Measurements from ENCODE around the gene TMBIM4.

Gene TMBIM4

DNA sequence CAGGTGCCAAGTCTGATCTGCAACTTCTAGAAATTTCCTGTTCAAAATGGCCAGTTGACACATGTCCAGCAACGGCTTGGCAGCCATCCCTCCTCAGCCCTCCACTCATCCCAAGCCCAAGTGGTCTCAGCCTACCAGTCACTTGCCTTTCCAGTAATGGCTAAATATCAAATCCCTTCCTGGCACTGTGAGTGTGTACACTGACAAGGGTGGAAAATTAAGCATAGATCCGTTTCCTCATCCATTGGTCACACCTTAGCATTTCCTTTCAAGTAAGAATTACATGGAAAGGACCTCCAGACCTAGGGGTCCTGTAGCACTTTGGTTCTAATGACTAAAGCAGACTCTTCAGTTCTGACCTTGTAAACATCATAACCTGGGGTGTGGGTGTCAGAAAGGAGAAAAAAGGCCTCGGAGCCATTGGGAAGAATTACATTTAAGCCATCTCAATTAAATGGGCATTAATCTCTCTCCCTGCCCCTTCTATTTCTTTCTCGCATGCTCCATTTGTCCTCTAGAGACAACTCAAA is 54.7 kb downstream of the TMBIM4 start:
- TF ChIP-seq, protein P1, sequence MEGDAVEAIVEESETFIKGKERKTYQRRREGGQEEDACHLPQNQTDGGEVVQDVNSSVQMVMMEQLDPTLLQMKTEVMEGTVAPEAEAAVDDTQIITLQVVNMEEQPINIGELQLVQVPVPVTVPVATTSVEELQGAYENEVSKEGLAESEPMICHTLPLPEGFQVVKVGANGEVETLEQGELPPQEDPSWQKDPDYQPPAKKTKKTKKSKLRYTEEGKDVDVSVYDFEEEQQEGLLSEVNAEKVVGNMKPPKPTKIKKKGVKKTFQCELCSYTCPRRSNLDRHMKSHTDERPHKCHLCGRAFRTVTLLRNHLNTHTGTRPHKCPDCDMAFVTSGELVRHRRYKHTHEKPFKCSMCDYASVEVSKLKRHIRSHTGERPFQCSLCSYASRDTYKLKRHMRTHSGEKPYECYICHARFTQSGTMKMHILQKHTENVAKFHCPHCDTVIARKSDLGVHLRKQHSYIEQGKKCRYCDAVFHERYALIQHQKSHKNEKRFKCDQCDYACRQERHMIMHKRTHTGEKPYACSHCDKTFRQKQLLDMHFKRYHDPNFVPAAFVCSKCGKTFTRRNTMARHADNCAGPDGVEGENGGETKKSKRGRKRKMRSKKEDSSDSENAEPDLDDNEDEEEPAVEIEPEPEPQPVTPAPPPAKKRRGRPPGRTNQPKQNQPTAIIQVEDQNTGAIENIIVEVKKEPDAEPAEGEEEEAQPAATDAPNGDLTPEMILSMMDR (IDR thresholded peaks at IDR 0.05) = no peak

DNA sequence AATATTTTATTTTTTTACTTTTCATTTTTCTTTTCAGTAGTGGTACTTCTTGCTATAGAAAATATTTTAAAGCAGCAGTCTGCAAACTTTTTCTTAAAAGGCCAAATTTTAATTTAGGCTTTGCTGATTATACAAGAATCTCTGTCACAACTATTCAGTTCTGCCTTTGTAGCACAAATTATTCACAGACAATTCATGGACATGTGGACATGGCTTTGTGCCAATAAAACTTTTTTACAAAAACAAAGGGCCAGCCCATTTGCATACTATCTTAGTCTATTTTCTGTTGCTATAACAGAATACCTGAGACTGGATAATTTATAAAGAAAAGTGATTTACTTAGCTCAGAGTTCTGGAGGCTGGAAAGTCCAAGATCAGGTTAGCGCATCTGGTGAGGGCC is 56.3 kb downstream of the TMBIM4 start:
- TF ChIP-seq, protein P1 (IDR thresholded peaks at IDR 0.05) = no peak

DNA sequence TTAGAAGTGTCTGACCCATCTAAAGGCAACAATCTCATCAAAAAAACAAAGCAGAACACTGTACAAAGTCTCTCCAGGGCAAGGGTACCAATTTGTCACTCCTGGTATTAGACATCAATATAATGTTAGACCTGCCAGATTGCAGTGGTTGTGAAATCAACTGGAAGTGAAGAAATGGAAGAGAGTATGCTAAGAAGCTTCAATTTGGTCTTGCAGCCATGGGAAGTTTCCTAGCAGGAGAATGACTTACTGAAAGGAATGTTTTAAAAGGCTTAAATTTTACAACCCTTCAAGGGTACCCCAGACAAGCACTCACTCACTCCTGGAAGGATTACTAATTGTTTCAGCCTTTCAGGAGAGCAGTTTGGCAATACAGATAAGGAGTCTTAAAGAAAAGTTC is 58.2 kb downstream of the TMBIM4 start:
- TF ChIP-seq, protein P1 (IDR thresholded peaks at IDR 0.05) = no peak

DNA sequence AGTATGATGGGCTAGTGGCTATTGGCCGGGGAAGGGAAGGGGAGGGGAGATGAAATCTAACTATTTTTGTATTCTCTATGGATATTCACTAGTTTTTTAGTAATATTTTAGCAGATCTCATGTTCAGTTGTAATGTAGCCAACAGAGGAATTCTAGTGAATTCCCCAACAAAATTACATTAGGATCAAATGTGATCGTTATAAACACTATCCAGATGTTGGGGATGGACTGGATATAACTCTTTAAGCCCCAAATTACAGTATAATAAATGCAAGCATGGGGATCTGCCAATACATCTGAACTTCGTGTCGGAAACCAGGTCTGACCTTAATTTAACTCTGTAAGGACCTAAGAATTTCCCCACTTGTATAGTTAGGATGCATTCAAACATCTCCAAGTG is 60.7 kb downstream of the TMBIM4 start:
- TF ChIP-seq, protein P1 (IDR thresholded peaks at IDR 0.05) = no peak

DNA sequence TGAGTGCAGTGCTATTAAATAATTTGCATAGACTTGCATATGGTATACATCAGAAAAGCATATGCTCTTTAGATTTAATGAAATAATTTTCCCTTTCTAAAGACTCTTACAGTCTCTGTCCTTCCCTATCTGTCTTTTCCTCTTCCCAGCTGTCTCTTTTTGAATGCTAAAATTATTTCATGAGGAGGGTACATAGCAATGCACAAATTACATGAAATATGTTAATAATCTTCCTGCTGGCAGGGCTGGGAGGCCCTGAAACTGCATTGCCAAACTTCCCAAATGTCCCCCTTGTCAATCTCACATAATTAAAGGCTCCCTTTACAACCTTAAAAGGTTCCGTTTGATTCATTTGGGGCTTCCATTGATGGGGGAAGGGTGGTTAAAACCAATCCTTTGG is 61.4 kb downstream of the TMBIM4 start:
- TF ChIP-seq, protein P1 (IDR thresholded peaks at IDR 0.05) = no peak

DNA sequence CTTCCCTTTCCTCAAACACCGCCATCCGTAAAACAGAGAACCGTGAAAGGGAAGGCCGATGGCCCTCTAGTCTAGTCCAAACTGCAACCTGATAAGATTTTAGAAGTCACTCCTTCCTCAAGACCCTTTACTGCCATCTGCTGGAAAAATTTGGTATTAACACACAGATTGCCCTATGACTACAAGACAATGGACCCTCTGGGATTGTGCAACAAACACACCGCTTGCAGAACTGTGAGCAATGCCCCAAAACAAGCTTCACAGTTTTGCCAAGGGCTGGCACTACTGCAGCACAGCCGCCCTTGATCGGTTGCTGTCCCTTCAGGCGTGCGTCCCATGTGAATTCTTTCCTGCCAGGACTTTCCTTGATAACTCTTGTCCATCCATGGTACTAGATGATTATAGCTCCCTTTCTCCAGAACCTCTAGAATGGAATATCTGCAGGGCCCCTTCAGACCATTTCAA is 62.3 kb downstream of the TMBIM4 start:
- TF ChIP-seq, protein P1 (IDR thresholded peaks at IDR 0.05) = peak; percentile 71

DNA sequence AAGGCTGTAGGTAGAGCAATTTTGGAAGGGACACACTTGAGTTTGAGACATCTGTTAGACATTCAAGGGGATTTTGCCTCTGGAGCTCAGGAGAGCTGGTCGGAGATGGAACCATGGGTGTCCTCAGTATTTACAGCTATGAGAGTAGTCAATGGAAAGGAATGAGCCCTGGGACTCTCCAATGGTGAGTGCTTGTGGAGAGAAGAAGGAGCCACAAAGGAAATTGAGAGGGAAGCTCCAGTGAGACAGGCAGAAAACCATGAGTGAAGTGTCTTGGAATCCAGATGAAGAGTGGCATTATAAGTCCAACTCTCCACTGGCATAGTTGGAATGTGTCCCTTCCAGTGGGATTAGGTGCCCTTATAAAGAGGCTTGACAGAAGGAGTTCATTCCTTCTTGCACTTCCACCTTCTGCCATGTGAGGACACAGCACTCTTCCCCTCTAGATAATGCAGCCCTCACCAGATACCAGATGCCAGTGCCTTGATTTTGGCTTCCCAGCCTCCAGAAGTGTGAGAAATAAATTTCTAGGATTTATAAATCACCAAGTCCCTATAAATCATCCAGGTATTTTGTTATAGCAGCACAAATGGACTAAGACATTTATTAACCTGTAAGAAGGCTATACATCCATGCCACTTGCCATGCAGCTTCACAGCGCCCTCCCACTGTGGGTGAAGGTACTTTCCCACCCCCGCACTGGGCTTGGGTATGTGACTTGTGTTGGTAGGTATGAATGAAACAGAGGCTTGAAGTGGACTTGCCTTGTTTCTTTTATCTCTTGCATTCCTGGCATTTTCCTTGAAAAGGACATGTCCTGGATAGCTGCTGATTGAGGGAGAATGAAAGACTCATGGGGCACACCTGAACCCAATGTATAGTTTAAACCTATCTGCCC is 66.5 kb downstream of the TMBIM4 start:
- TF ChIP-seq, protein P1 (IDR thresholded peaks at IDR 0.05) = no peak

Data from LNCAP (cell line).